ENCODE data around the gene YEATS4.

Gene YEATS4

DNA sequence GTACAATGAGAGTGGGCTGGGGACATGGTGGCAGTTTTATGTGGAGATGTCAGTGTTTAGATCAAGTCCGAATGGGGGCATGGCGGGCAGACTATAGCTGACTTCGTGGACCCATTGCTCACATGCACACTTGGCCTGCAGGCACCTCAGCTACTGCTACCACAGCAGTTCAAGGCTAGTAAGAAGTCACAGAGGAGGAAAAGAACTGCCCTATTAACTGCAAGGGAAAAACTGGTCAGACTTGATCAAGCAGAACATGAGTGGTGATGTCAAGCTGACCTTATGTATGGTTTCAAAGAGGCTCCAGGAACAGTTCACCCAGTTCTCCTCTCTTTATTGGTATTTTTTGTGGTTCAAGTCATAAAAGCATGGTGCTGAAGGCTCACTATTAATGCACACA is 80.5 kb downstream of the YEATS4 start:
- no peak for DNase-seq
